IMR-90 (cell line): ENCODE results near the gene TPTE. TPM values are rescaled to one million over a fixed set of nuclear protein-coding genes. Genes with fewer than 3 reads are reported as not detected.
"Not testable (repeated sequence)": the region's sequence is repeated elsewhere in the genome, so short reads cannot be mapped to it uniquely, and the experiment has no call there.

ENCODE experiments used
- ATAC-seq: fragments of 200-7000 bp; cut with Tn5 transposase; 2 replicates; pipeline ENCODE4 v1.9.1; 2020; ENCODE audit warnings: low read depth, mild to moderate bottlenecking, moderate library complexity
- BruUV-seq: library from RNA; stranded (reverse); fragments of 400-500 nt; replicated peaks from 2 replicates; lab custom pipeline; 2021; lab: Mats Ljungman, UMichigan
- CTCF ChIA-PET: fragments of 300-600 bp; formaldehyde crosslinking; extraction: SDS; loops from one replicate; lab custom pipeline; 2021; ENCODE audit warnings: antibody characterized with exemption; lab: Yijun Ruan, JAX
- POLR2A ChIA-PET: fragments of 300-600 bp; sonication (Branson Sonifier 250); formaldehyde crosslinking; loops from one replicate; lab custom pipeline; 2022; ENCODE audit warnings: antibody characterized with exemption; ENCODE audit not compliant: unreplicated experiment; lab: Charles Lee
- DNase-seq: peaks from one replicate; pipeline ENCODE4 v3.0.0; 2013
- H2AFZ ChIP-seq: replicated peaks from 2 replicates; pipeline ENCODE3; 2013; ENCODE audit warnings: low read length, mild to moderate bottlenecking; ENCODE audit not compliant: poor library complexity
- H2AK5ac ChIP-seq: 2 replicates; pipeline ENCODE4 v1.6.1; 2013; ENCODE audit warnings: low read depth, low read length, inconsistent platforms
- H2AK9ac ChIP-seq: replicated peaks from 2 replicates; pipeline ENCODE3; 2013; ENCODE audit warnings: mild to moderate bottlenecking, low read depth, low read length, moderate library complexity; ENCODE audit not compliant: poor library complexity
- H2BK120ac ChIP-seq: 2 replicates; pipeline ENCODE4 v1.6.1; 2013; ENCODE audit warnings: low read depth, low read length, inconsistent platforms
- H2BK15ac ChIP-seq: 3 replicates; pipeline ENCODE4 v1.6.1; 2013; ENCODE audit warnings: low read depth, low read length, inconsistent platforms
- H2BK20ac ChIP-seq: 2 replicates; pipeline ENCODE4 v1.6.1; 2013; ENCODE audit warnings: low read depth, mild to moderate bottlenecking, inconsistent platforms, low read length, moderate library complexity
- H2BK5ac ChIP-seq: 2 replicates; pipeline ENCODE4 v1.6.1; 2013; ENCODE audit warnings: mild to moderate bottlenecking, low read depth, low read length, inconsistent platforms; ENCODE audit not compliant: poor library complexity, severe bottlenecking
- H3K14ac ChIP-seq: replicated peaks from 2 replicates; pipeline ENCODE4 v1.6.1; 2013; ENCODE audit warnings: low read depth, low read length, inconsistent platforms
- H3K18ac ChIP-seq: 2 replicates; pipeline ENCODE4 v1.6.1; 2013; ENCODE audit warnings: low read depth, low read length, control low read depth
- H3K23ac ChIP-seq: 2 replicates; pipeline ENCODE4 v1.6.1; 2013; ENCODE audit warnings: low read depth, low read length, inconsistent platforms
- H3K27ac ChIP-seq: 2 replicates; pipeline ENCODE4 v1.5.1; 2013; ENCODE audit warnings: mild to moderate bottlenecking, control low read depth, low read length; ENCODE audit not compliant: insufficient read depth
- H3K27me3 ChIP-seq: 2 replicates; pipeline ENCODE4 v1.6.1; 2013; ENCODE audit warnings: low read length; ENCODE audit not compliant: control insufficient read depth, insufficient read depth
- H3K36me3 ChIP-seq: 2 replicates; pipeline ENCODE4 v1.6.1; 2013; ENCODE audit warnings: low read length, mixed read lengths; ENCODE audit not compliant: control insufficient read depth, insufficient read depth
- H3K4ac ChIP-seq: 2 replicates; pipeline ENCODE4 v1.6.1; 2013; ENCODE audit warnings: low read depth, low read length, inconsistent platforms
- H3K4me1 ChIP-seq: 2 replicates; pipeline ENCODE4 v1.6.1; 2013; ENCODE audit warnings: low read length, mixed read lengths; ENCODE audit not compliant: control insufficient read depth, insufficient read depth
- H3K4me2 ChIP-seq: 2 replicates; pipeline ENCODE4 v1.6.1; 2013; ENCODE audit warnings: low read depth, mild to moderate bottlenecking, control low read depth, low read length, moderate library complexity
- H3K4me3 ChIP-seq: 2 replicates; pipeline ENCODE4 v1.5.1; 2013; ENCODE audit warnings: low read depth, mild to moderate bottlenecking, control low read depth, low read length, moderate library complexity; ENCODE audit not compliant: insufficient read depth
- H3K56ac ChIP-seq: 2 replicates; pipeline ENCODE4 v1.6.1; 2013; ENCODE audit warnings: low read length, inconsistent platforms; ENCODE audit not compliant: insufficient read depth; ENCODE audit errors: extremely low read depth
- H3K79me1 ChIP-seq, 2 experiments: 2 replicates each; pipeline ENCODE4 v1.6.1; 2013; ENCODE audit warnings: low read length in 2 of 2, inconsistent platforms in 1 of 2, low read depth in 1 of 2
- H3K9ac ChIP-seq: 2 replicates; pipeline ENCODE4 v1.6.1; 2013; ENCODE audit warnings: low read depth, low read length, control low read depth
- H3K9me1 ChIP-seq: 2 replicates; pipeline ENCODE4 v1.6.1; 2013; ENCODE audit warnings: low read length, inconsistent platforms; ENCODE audit not compliant: insufficient read depth
- H3K9me3 ChIP-seq: 2 replicates; pipeline ENCODE4 v1.6.1; 2013; ENCODE audit warnings: low read length; ENCODE audit not compliant: control insufficient read depth, insufficient read depth
- H4K20me1 ChIP-seq: 2 replicates; pipeline ENCODE4 v1.6.1; 2013; ENCODE audit warnings: low read length, inconsistent platforms; ENCODE audit not compliant: insufficient read depth
- H4K5ac ChIP-seq: 2 replicates; pipeline ENCODE4 v1.6.1; 2013; ENCODE audit warnings: mild to moderate bottlenecking, low read depth, low read length, control low read depth
- H4K8ac ChIP-seq, 2 experiments: 2 replicates each; pipeline ENCODE4 v1.6.1; 2013; ENCODE audit warnings: low read depth in 2 of 2, low read length in 2 of 2, control low read depth in 1 of 2, inconsistent platforms in 1 of 2
- H4K91ac ChIP-seq: 2 replicates; pipeline ENCODE4 v1.6.1; 2013; ENCODE audit warnings: low read depth, low read length, inconsistent platforms; ENCODE audit not compliant: insufficient read depth
- WGBS, 2 experiments: methylation state at CpG; one replicate each; pipeline versions ENCODE4 v1.1.5 to v1.1.7; 2013; ENCODE audit warnings: missing lambda C conversion rate in 2 of 2; ENCODE audit not compliant: insufficient read length in 1 of 2; ENCODE audit errors: extremely low coverage in 2 of 2; 5-methylcytosine and 5-hydroxymethylcytosine counted together
- dilution Hi-C: fragments of 300-500 bp; cut with HindIII; formaldehyde crosslinking; loops from one replicate; pipeline ENCODE4 v1.14.3; 2018; ENCODE audit warnings: low sequenced_read_pairs; ENCODE audit not compliant: unreplicated experiment
- in situ Hi-C: fragments of 300-500 bp; cut with MboI; formaldehyde crosslinking; loops from 3 replicates; pipeline ENCODE4 v1.14.3; 2019; ENCODE audit warnings: low sequenced_read_pairs, inconsistent platforms, mixed read lengths
- intact Hi-C: fragments of 100-400 bp; cut with micrococcal nuclease; formaldehyde crosslinking; loops from 2 replicates; pipeline ENCODE4 v1.10.0; 2022
- polyA plus RNA-seq, 3 experiments: library from polyadenylated mRNA; depleted of rRNA; stranded (reverse); fragments of >200 nt; gene quantifications; 2 replicates each; pipeline ENCODE4 v1.2.3, GENCODE V29; 2012; ENCODE audit warnings: low replicate concordance in 1 of 3
- total RNA-seq: library from RNA; depleted of rRNA; stranded (reverse); fragments of >200 nt; gene quantifications from 2 replicates; pipeline ENCODE4 v1.2.3, GENCODE V29; 2012

TPTE gene
- total and polyA plus RNA-seq, 2 of the 4 experiments (the other 2 are of a cell fraction) = not detected

- H3K14ac ChIP-seq, H3K4me3 ChIP-seq, H3K36me3 ChIP-seq, H3K27me3 ChIP-seq, H2AK9ac ChIP-seq, DNase-seq, CTCF ChIA-PET, ATAC-seq, H4K8ac ChIP-seq, H3K18ac ChIP-seq, H2AFZ ChIP-seq, H3K9ac ChIP-seq, intact Hi-C loops, H3K4ac ChIP-seq, H4K5ac ChIP-seq, H3K23ac ChIP-seq, H3K79me1 ChIP-seq, POLR2A ChIA-PET, H2BK120ac ChIP-seq, H3K27ac ChIP-seq, H2BK5ac ChIP-seq, H4K20me1 ChIP-seq, H2BK15ac ChIP-seq, H3K9me1 ChIP-seq, H2AK5ac ChIP-seq, H3K56ac ChIP-seq, dilution Hi-C loops, in situ Hi-C loops, H2BK20ac ChIP-seq, H3K4me1 ChIP-seq, BruUV-seq, H4K91ac ChIP-seq, H3K4me2 ChIP-seq: not testable (repeated sequence)
- H3K9me3 ChIP-seq = peaks cover 18% of the 10 kb centered on the region
- WGBS, 2 experiments = 54% methylated on average over 2 of the region's 2 CpGs; no CpG with 5 or more reads in 1 of the 2 experiments
Observed at GRCh38 chr21:10548331-10548954, 27.1 kb downstream of the TPTE start.

- H3K36me3 ChIP-seq, H4K20me1 ChIP-seq, H3K9me1 ChIP-seq, intact Hi-C loops, H4K91ac ChIP-seq, H3K23ac ChIP-seq, H2AFZ ChIP-seq, H3K4ac ChIP-seq, H2BK20ac ChIP-seq, H3K14ac ChIP-seq, ATAC-seq, CTCF ChIA-PET, in situ Hi-C loops, H4K8ac ChIP-seq, H3K27me3 ChIP-seq, dilution Hi-C loops, H3K56ac ChIP-seq, H4K5ac ChIP-seq, H2BK5ac ChIP-seq, H3K4me3 ChIP-seq, H3K4me1 ChIP-seq, DNase-seq, H3K9ac ChIP-seq, H2AK9ac ChIP-seq, BruUV-seq, H2AK5ac ChIP-seq, H3K4me2 ChIP-seq, H2BK15ac ChIP-seq, H2BK120ac ChIP-seq, H3K27ac ChIP-seq, H3K18ac ChIP-seq, H3K79me1 ChIP-seq: not testable (repeated sequence)
- POLR2A ChIA-PET = interaction anchor here (0.6 kb wide), 1 partner anchor 29 kb away, joined by 8 read pairs; no protein-coding TSS in a partner anchor
- peaks cover 22% of the 10 kb centered on the region for H3K9me3 ChIP-seq
- WGBS, 2 experiments = 17% methylated on average over 2 of the region's 2 CpGs; no CpG with 5 or more reads in 1 of the 2 experiments
Observed at GRCh38 chr21:10570803-10571202, 49.4 kb downstream of the TPTE start.
